PC-9 (cell line): ENCODE data around the gene AKAP11. TPM values are rescaled to one million over a fixed set of nuclear protein-coding genes. Genes with fewer than 3 reads are reported as not detected.

Experiments
- BruUV-seq: library from RNA; stranded (reverse); fragments of 400-500 nt; replicated peaks from 2 replicates; lab custom pipeline; 2021; lab: Mats Ljungman, UMichigan
- CTCF ChIA-PET: fragments of 300-600 bp; sonication (Branson Sonifier 250); formaldehyde crosslinking; loops from one replicate; lab custom pipeline; 2022; ENCODE audit warnings: antibody characterized with exemption; lab: Charles Lee
- POLR2A ChIA-PET: fragments of 300-600 bp; sonication (Branson Sonifier 250); formaldehyde crosslinking; loops from one replicate; lab custom pipeline; 2022; ENCODE audit warnings: antibody characterized with exemption; ENCODE audit not compliant: unreplicated experiment; lab: Charles Lee
- DNase-seq, 2 experiments: peaks; one replicate each; pipeline versions ENCODE4 v3.0.0 to v3.0.0-alpha.2; 2015 to 2022; ENCODE audit warnings: mixed read lengths in 1 of 2
- H2AFZ ChIP-seq: fragments of 200-600 bp; sonication (generic); 2 replicates; pipeline ENCODE4 v1.8.1; 2017; ENCODE audit warnings: antibody characterized with exemption
- H3F3A ChIP-seq: fragments of 200-600 bp; sonication (generic); 2 replicates; pipeline ENCODE4 v1.8.1; 2017; ENCODE audit warnings: antibody characterized with exemption, mild to moderate bottlenecking, low read depth; ENCODE audit not compliant: insufficient read depth
- H3K27ac ChIP-seq: fragments of 200-600 bp; sonication (generic); 2 replicates; pipeline ENCODE4 v1.6.1; 2016; ENCODE audit warnings: mixed run types
- H3K27me3 ChIP-seq: fragments of 200-600 bp; sonication (generic); 2 replicates; pipeline ENCODE4 v1.6.1; 2016; ENCODE audit warnings: low read depth, mixed run types; ENCODE audit not compliant: insufficient read depth
- H3K36me3 ChIP-seq: fragments of 200-600 bp; sonication (generic); 2 replicates; pipeline ENCODE4 v1.6.1; 2016; ENCODE audit warnings: low read depth, mixed run types
- H3K4me1 ChIP-seq: fragments of 200-600 bp; sonication (generic); replicated peaks from 2 replicates; pipeline ENCODE4 v1.6.1; 2016; ENCODE audit warnings: mixed run types; ENCODE audit not compliant: insufficient read depth
- H3K4me2 ChIP-seq: fragments of 200-600 bp; sonication (generic); 2 replicates; pipeline ENCODE4 v1.6.1; 2017; ENCODE audit warnings: mixed run types
- H3K4me3 ChIP-seq: fragments of 200-600 bp; sonication (generic); 2 replicates; pipeline ENCODE4 v1.6.1; 2016; ENCODE audit warnings: mixed run types
- H3K79me2 ChIP-seq: fragments of 200-600 bp; sonication (generic); 2 replicates; pipeline ENCODE4 v1.6.1; 2017; ENCODE audit warnings: low read depth, mixed run types
- H3K9me2 ChIP-seq: fragments of 200-600 bp; sonication (generic); 2 replicates; pipeline ENCODE4 v1.8.1; 2017; ENCODE audit warnings: mild to moderate bottlenecking; ENCODE audit not compliant: insufficient read depth
- H3K9me3 ChIP-seq: fragments of 200-600 bp; sonication (generic); 2 replicates; pipeline ENCODE4 v1.8.1; 2016; ENCODE audit warnings: low read depth; ENCODE audit not compliant: insufficient read depth
- H4K20me1 ChIP-seq: fragments of 200-600 bp; sonication (generic); 2 replicates; pipeline ENCODE4 v1.8.1; 2017; ENCODE audit not compliant: insufficient read depth
- CTCF ChIP-seq: fragments of 200-600 bp; sonication (generic); conservative IDR thresholded peaks from 2 replicates; pipeline ENCODE4 v1.6.1; 2017; ENCODE audit warnings: mixed run types, antibody characterized with exemption, mild to moderate bottlenecking, moderate library complexity
- EZH2 ChIP-seq: fragments of 200-600 bp; sonication (generic); IDR thresholded peaks from 2 replicates; pipeline ENCODE4 v1.8.0; 2017; ENCODE audit warnings: antibody characterized with exemption, low read depth
- intact Hi-C: fragments of 100-400 bp; cut with micrococcal nuclease; formaldehyde crosslinking; loops from one replicate; pipeline ENCODE4 v1.10.0; 2022; ENCODE audit not compliant: unreplicated experiment
- total RNA-seq: library from RNA; stranded (reverse); gene quantifications from 2 replicates; pipeline ENCODE4 v1.2.3, GENCODE V29; 2021

AKAP11 gene
- total RNA-seq, 1 experiment from 2014 or later = 15.9 TPM

- Histone ChIP-seq H3K9me2 (no peaks in the 10 kb centered on the region), H3F3A (no peaks in the 10 kb centered on the region), H3K79me2 (no peaks in the 10 kb centered on the region), H3K9me3 (peaks cover 16% of the 10 kb centered on the region), H3K27me3 (no peaks in the 10 kb centered on the region), H2AFZ (no peak overlapping the region), H3K4me2 (no peak overlapping the region), H3K4me1 (no peaks in the 10 kb centered on the region), H3K4me3 (no peak overlapping the region), H4K20me1 (no peaks in the 10 kb centered on the region), H3K27ac (no peak overlapping the region), H3K36me3 (peaks cover 30% of the 10 kb centered on the region)
- no TSS peak for BruUV-seq
- peak in 1 of 2 experiments; percentile 36 for DNase-seq
- intact Hi-C loops = no loop called here
- CTCF ChIA-PET = no interaction called here
- POLR2A ChIA-PET = no interaction called here
- TF ChIP-seq EZH2 = no peak
- no peak for TF ChIP-seq CTCF
Measured at GRCh38 chr13:42298392-42298791, 26.4 kb downstream of the AKAP11 start.

- Histone ChIP-seq H3K79me2 (no peaks in the 10 kb centered on the region), H3K27ac (no peak overlapping the region), H3F3A (no peaks in the 10 kb centered on the region), H4K20me1 (no peaks in the 10 kb centered on the region), H2AFZ (no peak overlapping the region), H3K4me2 (no peak overlapping the region), H3K4me1 (no peaks in the 10 kb centered on the region), H3K9me2 (no peaks in the 10 kb centered on the region), H3K36me3 (peaks cover 16% of the 10 kb centered on the region), H3K27me3 (no peaks in the 10 kb centered on the region), H3K9me3 (peaks cover 3% of the 10 kb centered on the region), H3K4me3 (no peak overlapping the region)
- no peak for DNase-seq
- BruUV-seq = no TSS peak
- ChIA-PET POLR2A (no interaction called here), CTCF (no interaction called here)
- intact Hi-C loops = no loop called here
- TF ChIP-seq CTCF (no peak), EZH2 (no peak)
Measured at GRCh38 chr13:42305503-42305902, 33.6 kb downstream of the AKAP11 start.

GRCh38 chr13:42307461-42307860, 35.5 kb downstream of the AKAP11 start:
- H3K4me3 ChIP-seq = no peak overlapping the region
- H3K36me3 ChIP-seq = 0 out of 2 replicates have a peak, but pooled peaks cover 4% of the 10 kb centered on the region
- H3K27ac ChIP-seq = no peak overlapping the region
- no peaks in the 10 kb centered on the region for H4K20me1 ChIP-seq
- no peaks in the 10 kb centered on the region for H3K9me3 ChIP-seq
- H3K4me2 ChIP-seq = no peak overlapping the region
- no peaks in the 10 kb centered on the region for H3K9me2 ChIP-seq
- TF ChIP-seq CTCF (no peak), EZH2 (no peak)
- intact Hi-C loops = no loop called here
- no TSS peak for BruUV-seq
- H2AFZ ChIP-seq = no peak overlapping the region
- ChIA-PET CTCF (no interaction called here), POLR2A (interaction anchor here (0.7 kb wide), 1 partner anchor 186 kb away, joined by 7 read pairs; no protein-coding TSS in a partner anchor)
- no peaks in the 10 kb centered on the region for H3K27me3 ChIP-seq
- no peaks in the 10 kb centered on the region for H3K79me2 ChIP-seq
- H3K4me1 ChIP-seq = no peaks in the 10 kb centered on the region
- H3F3A ChIP-seq = no peaks in the 10 kb centered on the region
- DNase-seq = no peak
